ENCODE measurements around the gene CGA. TPM values are rescaled to one million over a fixed set of nuclear protein-coding genes. Genes with fewer than 3 reads are reported as not detected.

Gene CGA
- total RNA-seq, 1 donor from 2014 or later, result not detected

GRCh38 chr6:87122477-87122876 is 27.6 kb upstream of the CGA start:
- DNase-seq (ENCODE audit: low read depth), result no peak
- TF ChIP-seq CTCF (conservative IDR thresholded peaks at IDR 0.05; ENCODE audit: low read depth, low read length), result no peak
- H3K4me3 ChIP-seq (ENCODE audit: low read depth, low read length), result no peak overlapping the region

DNA sequence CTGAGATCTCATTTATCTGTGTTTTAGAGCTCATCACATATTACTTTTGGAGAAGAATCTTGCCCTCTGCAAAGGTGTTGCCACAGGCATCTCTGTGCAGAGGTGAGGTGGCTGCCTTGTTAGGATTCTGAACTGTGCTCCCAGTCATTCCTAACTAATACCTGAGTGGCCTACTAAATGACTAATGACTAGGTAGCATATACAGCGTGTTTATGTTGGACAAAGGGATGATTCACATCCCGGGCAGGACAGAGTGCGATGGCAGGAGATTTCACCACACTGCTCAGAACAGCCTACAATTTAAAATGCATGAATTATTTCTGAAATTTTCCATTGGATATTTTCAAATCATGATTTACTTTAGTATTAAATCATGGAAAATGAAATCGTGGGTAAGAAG is 23.1 kb upstream of the CGA start:
- no peak overlapping the region for H3K4me3 ChIP-seq (ENCODE audit: low read depth, low read length)
- DNase-seq (ENCODE audit: low read depth), result no peak
- no peak for TF ChIP-seq CTCF (conservative IDR thresholded peaks at IDR 0.05; ENCODE audit: low read depth, low read length)

DNA sequence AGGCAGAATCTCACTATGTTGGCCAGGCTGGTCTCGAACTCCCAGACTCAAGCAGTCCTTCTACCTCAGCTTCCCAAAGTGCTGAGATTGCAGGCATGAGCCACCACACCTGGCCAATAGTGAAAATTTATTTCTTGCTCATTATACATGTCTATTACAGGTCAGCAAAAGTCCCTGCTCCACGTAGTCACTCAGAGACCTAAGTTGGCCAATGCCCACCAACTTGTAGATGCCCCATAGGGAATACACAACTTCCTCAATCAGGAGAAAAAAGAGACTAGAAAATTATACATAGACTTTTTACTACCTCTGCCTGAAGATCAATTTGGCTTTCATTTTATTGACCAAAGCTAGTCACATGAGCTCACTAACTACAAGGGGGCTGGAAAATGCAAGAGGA is 22.0 kb upstream of the CGA start:
- no peak for DNase-seq (ENCODE audit: low read depth)
- no peak for TF ChIP-seq CTCF (conservative IDR thresholded peaks at IDR 0.05; ENCODE audit: low read depth, low read length)
- no peak overlapping the region for H3K4me3 ChIP-seq (ENCODE audit: low read depth, low read length)

DNA sequence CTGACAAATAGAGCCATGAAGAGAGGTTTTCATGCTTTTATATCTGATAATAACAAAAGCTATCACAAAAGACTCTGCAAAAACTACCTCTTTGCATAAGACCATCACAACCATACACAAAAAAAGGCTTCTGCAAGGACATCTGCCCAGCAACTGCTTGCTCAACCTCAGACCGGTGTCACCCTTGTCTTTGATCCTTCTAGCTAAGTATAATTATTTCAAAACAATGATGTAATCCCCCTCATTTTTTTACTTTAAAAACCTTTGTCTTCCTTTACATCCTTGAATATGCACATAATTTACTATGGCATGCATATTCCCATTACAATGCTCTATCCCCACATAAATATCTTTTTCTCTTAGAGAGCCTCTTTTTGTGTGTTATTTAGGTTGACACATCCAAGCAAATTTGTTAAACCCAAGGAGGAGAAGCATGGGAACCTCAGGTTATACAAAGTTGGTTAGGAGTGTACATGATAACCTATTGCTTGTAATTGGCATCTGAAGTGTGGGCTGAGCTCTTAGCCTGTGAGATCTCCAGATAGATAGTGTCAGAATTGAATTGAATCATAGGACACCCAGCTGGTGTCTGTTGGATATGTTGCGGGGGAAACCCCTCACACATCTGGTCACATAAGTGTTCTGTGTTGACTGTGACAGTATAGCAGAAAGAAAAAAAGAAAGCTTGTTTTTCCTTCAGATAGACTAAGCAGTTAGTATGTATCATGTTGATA is 20.7 kb upstream of the CGA start:
- no peak for DNase-seq (ENCODE audit: low read depth)
- no peak for TF ChIP-seq CTCF (conservative IDR thresholded peaks at IDR 0.05; ENCODE audit: low read depth, low read length)

GRCh38 chr6:87110636-87111035 is 15.7 kb upstream of the CGA start:
- no peak for TF ChIP-seq CTCF (conservative IDR thresholded peaks at IDR 0.05; ENCODE audit: low read depth, low read length)
- no peak for DNase-seq (ENCODE audit: low read depth)
- H3K4me3 ChIP-seq (ENCODE audit: low read depth, low read length), result no peak overlapping the region

More for the DNA sequence above, 20.7 kb upstream of the CGA start:
- no peak overlapping the region for H3K4me3 ChIP-seq (ENCODE audit: low read depth, low read length)

DNA sequence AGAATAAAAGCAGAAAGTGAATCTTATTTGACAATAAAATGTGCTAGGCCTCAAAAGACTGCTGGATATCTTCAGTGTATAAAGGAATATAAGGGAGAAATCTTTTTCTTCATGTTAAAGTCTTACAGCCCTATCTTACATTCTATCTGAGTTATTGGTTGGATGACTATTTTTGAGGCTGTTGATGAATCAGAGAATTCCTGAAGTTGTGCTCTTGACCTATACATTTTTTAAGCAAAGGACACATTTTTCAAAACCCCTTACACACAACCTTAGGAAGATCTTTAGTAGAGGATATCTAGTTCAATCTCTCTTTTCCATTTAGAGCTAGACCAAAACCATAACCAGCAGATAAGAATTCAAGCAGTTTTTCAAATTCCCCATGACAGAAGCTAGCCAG is 10.9 kb upstream of the CGA start:
- no peak for TF ChIP-seq CTCF (conservative IDR thresholded peaks at IDR 0.05; ENCODE audit: low read depth, low read length)
- no peak overlapping the region for H3K4me3 ChIP-seq (ENCODE audit: low read depth, low read length)
- no peak for DNase-seq (ENCODE audit: low read depth)

GRCh38 chr6:87104667-87105066 is 9.8 kb upstream of the CGA start:
- H3K4me3 ChIP-seq (ENCODE audit: low read depth, low read length), result no peak overlapping the region
- DNase-seq (ENCODE audit: low read depth), result no peak
- TF ChIP-seq CTCF (conservative IDR thresholded peaks at IDR 0.05; ENCODE audit: low read depth, low read length), result no peak
